Fibroblast of skin of abdomen (primary cell): Measurements from ENCODE around the gene FHL1.
"Not testable (repeated sequence)": the region's sequence is repeated elsewhere in the genome, so short reads cannot be mapped to it uniquely, and the experiment has no call there.

Experiments used
- DNase-seq: peaks from one replicate; pipeline ENCODE4 v3.0.0-alpha.2; 2013

The FHL1 gene

DNA sequence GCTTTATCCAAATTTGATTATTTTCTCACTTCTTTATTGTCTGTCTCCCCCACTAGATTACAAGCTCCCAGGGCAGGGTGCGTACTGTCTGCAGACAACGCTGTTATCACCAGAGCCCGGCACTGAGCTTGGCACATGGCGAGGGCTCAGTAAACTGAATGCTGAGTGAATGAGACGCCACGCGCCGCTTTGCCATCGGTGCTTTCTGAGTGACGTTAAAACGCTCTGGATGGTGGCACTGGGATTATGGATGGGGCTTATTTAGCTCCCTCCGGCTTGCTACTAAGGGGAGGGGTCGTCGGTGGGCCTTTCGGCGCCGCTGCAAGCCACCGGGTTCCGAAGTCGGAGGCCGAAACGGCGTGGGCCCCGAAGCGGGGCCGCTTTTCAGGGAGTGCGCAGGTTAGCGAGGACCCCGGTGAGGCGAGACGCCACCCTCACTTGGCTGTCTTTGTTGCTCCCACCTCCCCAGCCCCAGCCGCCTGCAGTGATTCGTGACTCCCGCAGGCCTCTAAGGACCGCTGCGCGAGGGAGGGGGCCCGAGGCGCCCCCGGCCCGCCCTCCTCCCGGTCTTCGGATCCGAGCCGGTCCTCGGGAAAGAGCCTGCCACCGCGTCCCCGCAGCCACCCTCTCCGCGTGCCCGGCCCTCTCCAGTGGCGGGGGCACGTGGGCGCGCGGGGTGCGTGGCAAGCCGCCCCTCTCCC lies 569 bp upstream of the FHL1 start:
- no peak for DNase-seq

DNA sequence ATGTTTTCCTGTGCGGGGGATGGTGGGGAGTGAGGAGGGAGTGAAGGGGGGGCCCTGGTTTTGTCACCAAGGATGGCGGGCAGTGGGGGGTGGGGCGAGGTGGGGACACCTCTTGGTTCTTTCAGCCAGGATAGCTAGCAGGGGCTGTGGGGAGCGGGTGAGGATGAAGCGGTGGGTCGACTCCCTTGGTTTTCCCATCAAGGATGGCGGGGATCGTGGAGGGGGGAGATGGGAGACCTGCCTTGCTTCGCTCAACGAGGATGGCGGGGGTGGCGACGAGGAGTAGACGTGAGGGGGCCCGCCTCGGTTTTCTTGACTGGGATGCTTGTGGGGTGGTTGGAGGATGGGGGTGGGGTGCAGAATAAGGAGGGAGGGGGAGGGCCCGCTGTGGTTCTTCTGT lies 643 bp downstream of the FHL1 start:
- no peak for DNase-seq

DNA sequence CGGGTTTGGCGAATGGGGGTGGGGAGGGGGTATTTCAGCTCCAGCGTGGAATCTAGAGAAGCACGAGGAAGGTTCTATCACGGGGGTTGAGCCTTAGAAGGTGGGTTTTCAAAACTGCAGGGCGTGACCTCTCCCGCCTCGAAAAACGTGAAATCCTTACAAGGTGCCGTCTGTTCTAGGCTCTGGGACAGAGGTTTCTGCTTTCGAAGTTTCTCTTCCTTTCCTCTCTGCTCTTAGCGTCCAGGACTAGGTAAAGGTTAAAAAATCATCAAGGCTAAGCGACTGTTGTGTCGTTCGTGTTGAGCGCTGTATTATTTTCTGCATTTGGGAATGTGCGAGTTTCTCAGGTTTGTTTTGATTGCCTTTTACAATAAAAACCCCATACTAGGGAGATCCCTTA lies 1.1 kb downstream of the FHL1 start:
- no peak for DNase-seq

DNA sequence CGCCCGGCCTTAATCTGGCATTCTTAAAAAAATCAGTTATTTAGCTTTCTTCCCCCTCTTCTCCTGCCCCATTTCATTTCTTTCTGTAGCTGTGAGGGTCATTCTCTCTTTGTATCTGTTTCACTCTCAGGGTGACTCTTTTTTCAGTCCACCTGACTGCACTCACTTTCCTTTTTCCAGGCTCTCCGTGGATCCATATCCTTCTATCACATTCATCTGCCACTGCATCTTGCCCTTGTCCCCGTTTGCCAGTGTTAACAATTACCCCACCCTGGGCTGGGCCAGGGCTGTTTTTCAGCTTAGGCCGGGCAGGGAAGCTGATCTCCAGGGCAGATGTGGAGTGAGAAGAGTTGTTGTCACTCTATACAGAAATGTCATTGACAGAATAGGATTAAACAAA lies 7.7 kb downstream of the FHL1 start:
- DNase-seq: no peak

DNA sequence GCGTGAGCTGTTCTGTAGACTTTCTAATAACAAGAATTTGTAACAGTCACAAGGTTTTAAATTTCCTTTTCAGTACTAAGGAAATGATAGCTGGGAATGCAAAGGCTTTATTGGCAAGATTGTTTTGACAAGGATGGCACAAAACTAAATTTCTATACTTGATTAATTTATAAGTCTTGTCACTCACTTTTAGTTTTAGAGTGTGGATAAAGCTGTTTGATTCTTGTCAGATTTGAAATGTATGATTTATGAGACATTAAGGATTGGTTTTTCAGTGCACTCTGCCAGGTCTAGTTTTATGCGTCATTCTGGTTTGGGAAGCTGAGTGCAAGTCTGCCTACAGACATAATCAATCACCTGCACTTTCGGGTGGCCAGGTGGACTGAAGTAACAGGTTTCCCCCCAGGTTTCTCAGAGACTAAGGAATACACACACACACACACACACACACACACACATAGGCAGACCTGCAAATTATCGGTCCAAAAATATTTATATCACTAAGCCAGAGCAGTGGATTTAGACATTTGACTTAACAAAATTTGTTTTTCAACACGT lies 9.3 kb downstream of the FHL1 start:
- no peak for DNase-seq

DNA sequence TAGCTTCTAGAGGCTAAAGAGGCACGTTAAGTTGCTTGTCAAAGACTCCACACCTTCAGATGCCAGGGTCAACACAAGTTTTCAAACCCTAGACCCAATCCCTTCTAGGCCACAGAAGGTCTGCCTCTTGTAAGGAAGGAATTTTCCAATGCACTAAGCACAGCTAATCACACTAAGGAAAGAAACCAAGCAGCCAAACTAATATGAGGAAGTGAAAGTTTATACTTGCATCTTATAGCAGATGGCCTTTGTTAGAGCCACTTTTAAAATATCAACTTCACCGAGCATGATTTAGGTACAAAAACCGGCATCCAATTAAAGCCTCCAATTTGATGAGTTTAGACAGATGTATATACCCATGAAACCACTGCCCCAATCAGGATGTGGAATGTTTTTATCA lies 9.9 kb downstream of the FHL1 start:
- no peak for DNase-seq

DNA sequence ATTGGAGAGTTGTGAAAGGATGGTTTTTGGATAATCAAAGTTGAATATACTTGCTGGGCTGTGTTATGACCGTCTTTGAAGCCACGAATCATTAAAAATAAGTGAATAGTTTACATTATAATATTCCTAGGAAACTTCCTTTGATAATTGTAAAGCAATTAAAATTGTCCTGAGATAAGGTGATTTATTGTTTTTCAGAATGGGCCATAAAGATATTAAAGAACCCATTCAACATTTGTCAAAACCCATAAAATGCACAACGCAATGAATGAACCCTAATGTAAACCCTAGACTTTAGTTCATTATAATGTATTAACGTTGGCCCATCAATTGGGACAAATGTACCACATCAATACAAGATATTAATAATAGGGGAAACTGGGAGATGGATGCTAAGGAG lies 11.4 kb downstream of the FHL1 start:
- DNase-seq: no peak

DNA sequence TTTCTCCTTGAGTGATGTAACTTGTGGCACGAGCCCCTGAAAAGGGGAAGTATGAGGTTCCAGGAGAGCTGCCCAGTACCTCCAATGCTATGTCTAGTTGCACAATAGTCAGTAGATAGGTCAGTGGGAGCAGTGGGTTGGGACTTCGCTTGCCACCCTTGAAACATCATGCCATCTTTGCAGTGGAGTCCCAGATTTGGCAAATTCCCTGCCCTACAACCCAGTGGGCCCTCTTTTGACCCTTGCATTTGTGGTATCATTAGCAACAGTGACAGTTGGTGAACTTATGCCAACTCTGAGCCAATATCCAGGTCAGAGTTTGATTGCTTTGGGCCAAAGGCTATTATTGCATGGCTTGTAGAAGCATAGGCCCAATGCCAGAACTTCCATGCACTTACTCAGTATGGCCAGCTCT lies 12.3 kb downstream of the FHL1 start:
- no peak for DNase-seq

DNA sequence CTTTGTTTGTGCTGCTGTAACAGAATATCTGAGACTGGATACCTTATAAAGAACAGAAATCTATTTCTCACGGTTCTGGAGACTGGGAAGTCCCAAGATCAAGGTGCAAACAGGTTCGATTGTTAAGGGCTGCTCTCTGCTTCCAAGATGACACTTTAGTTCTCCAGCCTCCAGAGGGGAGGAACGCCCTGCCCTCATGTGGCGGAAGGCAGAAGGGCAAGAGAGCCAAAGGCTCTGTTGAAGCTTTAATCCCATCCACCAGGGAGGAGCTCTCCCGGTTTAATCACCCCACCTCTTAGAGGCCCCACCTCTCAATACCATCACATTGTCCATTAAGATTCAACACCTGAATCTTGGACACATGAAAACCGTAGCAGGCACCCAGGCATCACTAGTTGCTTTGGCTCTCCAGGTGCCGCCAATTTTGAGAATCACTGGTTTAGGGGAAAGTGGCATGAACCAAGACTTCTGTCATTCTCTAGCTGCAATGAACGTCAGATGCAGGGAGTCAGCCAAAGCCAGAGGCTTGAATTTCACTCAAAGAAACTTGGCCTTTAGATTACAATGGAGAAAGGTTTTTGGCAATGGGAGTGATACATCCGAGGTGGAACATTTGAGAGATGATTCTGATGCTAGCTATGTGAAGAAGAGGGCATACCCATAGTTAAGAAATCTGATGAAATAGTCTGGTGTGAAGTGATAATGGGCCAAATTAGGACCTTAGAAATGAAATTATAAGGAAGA lies 15.7 kb downstream of the FHL1 start:
- peak; percentile 46 for DNase-seq

DNA sequence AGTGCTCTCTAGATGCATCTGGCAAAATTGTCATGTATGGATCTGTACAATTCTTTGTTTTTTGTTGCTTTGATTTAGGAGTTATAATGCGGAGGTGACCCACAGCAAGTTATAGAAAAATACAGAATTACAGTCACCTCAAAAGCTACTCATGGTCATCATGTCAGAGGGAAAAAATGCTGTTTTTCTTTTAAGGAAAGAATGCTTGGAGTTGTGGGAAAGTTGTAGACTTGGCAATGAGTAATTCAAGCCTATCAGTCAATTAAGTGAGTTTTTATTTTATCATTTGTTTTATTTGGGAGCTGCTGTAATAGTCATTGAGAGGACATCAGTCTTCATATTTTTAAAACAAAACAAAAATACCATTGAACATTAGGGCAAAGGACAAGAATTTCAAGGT lies 16.4 kb downstream of the FHL1 start:
- DNase-seq: peak; percentile 31

DNA sequence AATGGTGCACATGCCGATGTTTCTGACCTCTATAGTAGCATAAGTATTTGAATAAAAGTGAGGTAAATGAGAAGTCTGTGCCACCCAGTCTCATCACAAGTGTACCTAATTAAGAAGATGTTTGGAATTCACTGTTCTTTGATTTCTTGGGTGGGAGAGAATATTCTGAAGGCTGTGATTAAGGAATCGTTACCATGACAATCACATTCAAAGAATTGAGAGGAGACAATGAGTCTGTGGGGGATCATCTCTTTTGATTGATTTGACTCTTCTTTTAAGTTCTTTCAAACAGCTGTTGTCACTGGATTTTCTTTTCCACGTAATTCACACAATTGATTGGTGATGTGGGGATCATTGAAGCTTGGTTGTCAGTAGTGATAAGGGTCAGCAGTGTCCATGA lies 18.1 kb downstream of the FHL1 start:
- no peak for DNase-seq

DNA sequence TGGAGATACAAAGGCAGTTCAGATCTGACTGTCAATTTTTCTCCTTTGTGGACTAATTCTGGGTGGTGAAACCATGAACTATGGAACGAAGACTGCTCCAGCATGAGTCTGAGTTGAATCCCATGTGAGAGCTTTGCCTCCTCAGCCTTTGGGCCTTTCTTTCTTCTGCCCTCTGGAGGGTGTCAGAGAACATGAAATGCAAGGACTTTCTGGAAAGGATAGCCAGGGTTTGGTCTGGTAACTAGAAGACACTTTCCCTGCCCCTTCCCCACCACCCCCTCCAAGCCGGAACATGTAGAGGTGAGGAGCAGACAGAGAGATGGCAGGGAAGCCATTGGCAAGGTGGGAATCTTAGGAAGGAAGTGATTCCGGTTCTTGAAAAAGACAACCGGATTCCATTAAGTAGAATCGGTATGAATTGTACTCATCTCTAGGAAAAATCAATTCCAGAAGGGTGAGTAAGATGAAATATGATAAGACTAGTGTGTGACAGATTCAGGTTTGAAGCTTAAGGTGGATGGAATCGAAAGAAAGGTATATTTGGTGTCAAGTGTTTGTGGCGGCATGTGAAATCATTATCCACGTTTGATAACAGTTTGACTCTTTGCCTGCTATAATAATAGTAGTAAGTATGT lies 19.0 kb downstream of the FHL1 start:
- peak; percentile 46 for DNase-seq

DNA sequence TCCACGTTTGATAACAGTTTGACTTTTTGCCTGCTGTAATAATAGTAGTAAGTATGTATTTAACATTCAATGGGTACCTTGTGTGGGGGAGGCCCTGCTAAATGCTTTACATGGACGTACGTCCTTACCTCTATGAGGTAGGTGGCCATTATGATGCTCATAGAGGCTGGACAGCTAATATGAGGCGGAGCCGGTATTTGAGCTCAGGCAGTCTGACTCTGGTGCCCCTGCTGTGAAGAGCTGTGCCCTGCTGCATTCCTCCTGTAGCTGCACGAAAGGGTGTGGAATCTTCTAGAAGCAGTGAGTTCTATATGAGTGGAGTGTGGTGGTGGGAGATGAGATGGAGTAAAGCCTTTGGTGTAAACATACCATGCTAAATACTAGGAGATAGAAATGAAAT lies 20.7 kb downstream of the FHL1 start:
- DNase-seq: not testable (repeated sequence)

DNA sequence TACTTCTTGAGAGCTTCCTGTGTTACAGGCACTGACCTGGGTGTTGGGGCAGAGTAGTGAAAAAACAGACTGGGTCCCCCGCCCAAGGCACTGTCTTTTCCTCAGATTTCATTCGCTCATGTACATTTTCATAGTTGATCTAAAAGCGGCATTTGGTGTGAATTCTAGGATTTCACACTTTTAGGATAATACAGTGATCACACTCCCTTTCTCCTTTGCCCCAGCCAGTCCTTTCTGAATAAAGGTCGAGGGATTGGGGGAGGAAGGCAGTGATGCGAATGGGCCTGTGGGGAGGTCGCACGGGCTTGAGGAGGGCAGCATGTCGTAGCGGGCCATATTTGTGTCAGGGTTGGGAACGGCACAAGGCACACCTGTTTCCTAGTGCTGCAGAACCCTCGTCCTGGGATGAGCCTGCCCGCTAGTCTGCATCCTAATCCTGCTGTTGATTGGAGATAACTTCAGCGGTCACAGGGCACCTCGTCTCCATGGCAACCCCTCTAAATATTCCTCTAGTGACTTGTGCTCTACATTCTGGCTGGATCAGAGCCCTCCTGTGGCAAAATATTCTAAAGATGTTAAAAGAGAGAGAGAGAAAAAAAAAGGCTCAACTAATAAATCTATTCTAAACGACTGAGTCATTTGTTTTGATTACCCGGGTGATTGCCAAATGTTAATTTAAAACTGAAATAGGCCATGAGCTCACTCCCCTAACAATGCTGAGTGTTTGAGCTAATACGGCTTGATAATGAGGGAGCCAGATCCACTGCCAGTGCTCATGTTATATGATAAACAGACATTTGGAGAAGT lies 21.8 kb downstream of the FHL1 start:
- DNase-seq: peak; percentile 95

DNA sequence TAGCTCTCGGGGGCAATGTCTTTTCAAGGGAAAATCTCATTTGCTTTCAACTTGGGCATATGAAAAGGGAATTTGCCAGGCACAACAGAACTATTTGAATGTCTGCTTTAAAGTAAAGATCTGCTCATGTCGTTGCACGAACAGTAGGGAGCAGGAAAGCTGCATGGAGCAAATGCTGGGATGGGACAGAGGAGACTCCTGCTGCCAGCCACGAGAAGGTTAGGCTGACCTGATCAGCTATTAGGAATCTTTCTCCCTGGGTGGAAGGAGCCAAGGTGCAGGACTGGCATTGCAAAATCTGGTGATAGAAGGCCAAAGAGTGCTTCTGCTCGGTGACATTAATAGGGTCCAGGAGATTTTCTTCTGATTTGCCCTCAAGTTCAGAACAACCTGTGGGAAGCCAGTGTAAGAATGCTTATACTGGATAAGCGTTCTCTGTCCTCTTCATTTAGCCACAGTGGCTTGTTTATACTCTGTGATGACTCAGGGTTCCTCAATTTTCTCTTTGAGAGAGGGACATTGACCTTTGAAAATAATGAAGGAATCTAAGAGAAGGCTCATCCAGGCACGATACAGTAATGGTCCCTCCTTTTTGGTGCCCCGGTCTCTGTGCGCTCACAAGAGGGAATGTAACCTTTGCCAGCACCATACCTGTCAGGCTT lies 22.9 kb downstream of the FHL1 start:
- peak; percentile 30 for DNase-seq

DNA sequence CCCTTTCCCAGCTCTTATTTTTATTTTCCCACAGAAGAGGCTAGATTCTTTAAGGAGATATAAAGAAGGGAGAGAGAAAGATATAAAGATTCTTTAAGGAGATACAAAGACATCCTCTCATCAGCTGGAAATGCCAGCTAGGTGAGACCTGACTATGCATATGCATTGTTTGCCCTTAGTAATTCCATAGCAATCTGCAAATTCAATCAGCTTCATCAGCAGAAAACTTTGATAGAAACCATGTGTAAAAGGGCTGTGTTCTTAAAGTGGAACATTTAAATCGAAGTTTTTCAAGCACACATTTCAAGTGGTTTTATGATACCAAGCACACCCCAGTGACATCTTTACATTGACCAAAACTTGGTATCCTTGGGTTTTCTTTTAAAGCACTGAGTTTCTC lies 24.1 kb downstream of the FHL1 start:
- DNase-seq: no peak

DNA sequence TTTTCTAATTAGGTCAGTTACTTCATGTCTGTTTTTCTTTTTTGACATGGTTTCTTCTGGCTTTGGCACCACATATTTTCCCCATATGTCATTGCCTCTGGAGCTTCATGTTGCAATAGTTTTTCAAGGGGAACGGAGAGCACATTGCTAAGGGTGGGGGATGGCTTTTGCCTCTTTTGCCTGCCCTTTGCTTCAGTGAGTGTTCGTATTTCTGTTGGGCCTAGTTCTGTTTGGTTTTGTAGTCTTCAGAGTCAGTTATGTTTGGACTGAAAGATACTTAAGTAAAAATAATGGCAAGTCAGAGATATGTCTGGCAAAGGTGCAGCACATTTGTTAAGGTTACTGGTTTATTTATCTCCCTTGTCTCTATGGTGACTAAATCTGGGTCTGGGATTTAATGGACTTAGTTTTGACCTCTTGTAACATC lies 29.1 kb downstream of the FHL1 start:
- peak; percentile 89 for DNase-seq

DNA sequence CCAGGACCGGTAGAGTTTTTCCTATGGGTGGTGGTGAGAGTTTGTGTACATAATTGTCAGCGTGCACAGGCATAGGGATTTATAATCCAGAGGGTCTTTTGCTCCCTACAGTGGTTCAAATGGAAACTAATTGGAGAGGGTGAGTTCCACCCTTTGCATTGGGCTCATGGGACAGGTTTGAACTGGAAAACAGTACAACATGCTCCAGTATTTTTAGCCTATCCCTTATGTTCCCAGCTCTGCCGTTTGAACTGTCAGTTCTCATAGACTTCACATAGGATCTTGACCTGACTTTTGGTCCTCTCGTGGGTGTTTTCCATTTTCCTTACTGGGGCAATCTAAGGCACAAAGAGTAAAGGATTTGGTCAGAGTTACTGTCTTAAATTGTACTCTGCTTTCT lies 31.8 kb downstream of the FHL1 start:
- DNase-seq: no peak

DNA sequence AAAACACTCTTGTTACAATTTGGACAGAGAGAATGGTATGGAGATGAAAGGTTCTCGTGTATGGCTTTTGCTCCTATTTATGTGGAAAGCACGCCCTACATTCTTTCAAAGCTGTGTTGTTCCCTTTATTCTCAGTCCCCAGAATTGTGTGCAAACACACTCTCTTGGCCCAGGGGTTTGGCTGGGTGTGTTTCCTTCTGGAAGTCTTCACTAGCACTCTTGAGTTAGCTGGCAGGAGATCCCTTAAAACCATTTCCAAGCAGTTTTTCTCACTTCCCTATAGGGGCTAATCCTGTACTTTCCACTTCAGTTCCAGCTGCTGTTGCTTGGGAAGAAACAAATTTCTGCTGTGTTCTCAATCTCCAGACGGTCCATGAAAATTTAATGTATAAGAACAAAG lies 35.1 kb downstream of the FHL1 start:
- DNase-seq: no peak

DNA sequence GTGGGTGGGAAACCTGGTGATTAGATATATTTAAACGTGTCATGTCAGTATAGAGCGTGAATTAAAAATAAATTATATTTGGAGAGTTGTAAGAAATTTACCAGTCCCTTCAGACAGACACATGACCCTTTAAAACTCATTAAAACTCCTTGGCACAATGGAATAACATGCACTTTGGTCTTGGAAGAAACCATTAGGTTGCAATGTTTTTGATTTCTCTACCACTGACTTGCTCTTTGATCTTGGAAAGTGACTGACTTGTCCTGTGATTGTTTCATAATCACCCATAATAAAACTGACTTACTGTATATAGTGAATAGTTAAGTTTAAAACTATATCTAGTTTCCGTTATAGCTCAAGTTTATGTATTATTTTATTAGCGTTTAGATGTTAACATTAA lies 35.8 kb downstream of the FHL1 start:
- no peak for DNase-seq

DNA sequence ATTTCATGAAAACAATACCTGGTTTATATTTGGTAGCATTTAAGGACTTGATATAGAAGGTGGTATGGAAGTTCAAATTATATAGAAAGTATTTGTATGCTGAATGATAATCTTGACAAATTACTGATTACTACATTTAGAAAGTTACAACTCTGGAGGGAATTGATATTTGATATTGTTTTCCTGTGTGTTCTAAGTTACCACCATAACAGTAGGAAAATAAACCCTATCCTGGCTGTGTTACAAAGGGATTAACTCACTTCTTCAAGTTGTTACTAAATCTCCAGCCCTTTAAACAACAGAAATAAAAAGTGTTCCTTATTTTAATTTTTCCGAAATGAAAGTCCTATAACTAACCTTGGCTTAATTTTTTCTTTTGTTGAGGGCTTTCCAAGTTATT lies 36.6 kb downstream of the FHL1 start:
- DNase-seq: no peak

DNA sequence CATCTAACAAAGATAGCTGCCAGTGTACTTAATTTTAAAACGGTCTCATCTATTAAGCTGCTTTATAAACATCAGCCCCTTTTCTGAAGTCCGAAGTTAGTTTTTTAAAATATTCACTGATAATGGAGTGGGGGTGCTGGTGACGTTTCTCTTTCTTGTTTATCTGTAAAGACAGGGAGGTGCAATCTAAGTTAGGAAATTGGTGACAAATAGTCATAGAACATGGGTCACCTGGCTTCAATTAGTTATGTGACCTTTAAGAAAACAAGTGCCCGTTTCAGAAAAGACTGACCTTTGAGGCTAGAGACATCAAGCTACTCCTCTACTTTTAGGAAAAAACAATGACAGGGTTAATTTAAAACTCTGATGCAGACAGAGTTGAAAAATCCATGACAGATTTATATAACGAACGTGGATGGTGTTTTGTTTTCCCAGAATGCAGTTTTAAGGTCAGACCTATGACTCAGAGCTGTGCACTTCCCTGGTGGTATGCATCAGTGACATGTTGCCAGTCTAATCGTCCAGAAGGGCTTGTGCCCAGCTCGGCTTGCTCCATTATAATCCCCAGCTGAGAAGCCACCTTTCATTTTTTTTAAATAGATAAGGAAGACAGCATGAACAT lies 38.2 kb downstream of the FHL1 start:
- peak; percentile 37 for DNase-seq
